GM21528 (cell line): ENCODE data around the gene DDN.

Experiments
- ATAC-seq: cut with Tn5 transposase; IDR thresholded peaks from one replicate; pipeline ENCODE4 v1.9.1; 2021; ENCODE audit warnings: mild to moderate bottlenecking, moderate library complexity; ENCODE audit not compliant: unreplicated experiment, low FRiP score

The DDN gene

DNA sequence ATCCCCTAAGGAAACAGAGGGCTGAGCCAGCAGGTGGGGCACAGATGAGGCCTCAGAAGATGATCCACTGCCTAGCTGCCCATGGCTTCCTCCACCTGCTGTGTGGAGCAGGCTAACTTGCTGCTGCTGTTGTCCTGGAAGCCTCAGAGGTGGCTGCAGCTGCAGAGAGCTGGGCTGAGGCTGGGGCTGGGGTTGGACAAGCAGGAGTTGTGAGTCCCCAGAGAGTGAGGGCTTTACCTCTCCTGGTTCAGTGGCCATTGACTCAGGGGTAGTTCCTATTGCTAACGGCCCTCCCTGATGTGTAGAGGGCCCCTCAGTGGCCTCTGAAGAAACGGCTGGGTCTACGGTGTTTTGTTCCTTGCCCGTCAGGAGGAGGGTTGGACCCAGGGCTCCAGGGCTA is 33.1 kb upstream of the DDN start:
- no peak for ATAC-seq

DNA sequence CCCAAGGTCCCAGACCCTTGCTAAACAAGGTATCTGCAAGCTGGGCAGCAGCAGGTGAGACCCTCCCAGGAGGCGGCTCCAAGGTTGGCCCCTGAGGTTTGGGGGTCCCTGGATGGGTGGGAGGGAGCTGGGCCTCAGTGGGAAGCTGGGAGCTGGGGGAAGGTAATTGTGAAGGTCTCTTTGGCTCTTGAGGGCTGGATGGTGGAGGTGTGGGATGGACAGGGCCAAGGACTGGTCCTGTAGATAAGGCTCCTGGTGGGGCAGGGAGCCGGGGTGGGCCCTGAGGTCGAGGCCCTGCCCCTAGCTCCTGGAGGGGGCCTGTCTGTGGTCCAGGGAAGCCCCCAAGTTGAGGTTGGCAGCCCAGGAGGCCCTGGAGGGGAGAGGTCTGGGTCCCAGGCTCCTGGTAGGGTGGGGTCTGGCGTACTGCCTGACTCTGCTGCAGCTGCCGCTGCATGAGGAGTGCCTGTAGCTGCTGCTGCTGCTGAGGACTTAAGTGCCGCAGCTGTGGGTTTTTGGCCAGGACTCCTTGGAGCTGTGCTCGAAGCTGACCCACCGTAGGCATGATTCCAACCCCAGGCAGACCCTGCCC is 32.5 kb upstream of the DDN start:
- no peak for ATAC-seq

DNA sequence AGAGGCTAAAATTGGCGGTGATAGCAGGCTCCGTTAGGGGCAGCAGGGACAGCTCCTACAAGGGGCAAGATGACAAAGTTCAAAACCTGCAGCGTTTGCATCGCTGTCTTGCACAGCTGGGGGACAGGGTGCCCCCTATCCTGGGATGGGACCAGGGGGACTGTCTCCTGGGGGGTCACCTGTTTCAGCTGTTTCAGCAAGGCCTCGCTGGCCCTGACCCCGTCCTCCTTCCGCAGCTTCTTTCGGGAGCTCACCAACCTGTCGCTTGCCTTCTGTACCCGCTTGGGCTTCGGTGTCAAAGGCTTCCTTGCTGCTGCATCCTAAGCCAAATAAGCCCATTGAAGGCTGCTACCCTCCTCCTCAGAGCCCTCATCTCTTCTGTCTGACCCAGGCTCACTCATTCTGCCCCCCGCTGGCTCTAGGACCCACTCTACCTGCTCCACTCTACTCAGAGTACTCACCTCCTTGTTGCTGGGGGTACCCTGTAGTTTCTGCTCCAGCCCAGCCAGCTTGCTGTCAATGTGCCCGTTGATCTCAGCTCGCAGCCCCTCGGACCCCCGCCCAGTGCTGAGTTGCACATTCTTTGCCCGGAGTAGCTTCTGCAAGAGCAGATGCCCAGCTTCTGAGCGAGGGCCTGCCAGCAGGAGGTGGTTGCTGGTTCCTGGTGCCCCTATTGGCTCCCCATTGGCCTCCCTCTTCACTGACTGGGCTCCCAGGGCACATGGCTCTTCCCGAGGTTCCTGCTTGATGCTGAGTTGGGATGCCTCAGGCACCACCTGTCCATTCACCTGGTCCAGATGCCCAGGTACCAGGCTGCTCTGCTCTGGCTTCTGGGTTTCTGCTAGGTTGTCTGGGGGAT is 31.8 kb upstream of the DDN start:
- ATAC-seq = no peak

DNA sequence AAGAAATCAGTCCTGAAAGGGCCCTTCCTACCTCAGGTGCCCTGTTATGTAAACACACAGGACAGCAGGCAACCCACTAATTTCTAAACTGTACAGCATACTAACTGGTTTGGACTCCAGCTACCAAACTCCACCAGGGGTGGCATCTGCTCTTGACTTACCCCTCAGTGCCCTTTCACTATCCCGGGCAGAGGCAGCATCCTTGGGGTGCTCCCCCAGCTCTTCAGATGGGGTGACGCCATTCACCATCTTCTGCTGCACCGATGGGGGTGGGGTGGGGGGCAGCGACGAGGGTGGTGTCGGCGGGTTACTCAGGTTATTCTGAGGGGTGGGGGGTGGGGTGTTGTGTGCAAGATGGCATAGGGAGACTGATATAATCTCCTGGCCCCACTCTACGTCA is 30.9 kb upstream of the DDN start:
- no peak for ATAC-seq

DNA sequence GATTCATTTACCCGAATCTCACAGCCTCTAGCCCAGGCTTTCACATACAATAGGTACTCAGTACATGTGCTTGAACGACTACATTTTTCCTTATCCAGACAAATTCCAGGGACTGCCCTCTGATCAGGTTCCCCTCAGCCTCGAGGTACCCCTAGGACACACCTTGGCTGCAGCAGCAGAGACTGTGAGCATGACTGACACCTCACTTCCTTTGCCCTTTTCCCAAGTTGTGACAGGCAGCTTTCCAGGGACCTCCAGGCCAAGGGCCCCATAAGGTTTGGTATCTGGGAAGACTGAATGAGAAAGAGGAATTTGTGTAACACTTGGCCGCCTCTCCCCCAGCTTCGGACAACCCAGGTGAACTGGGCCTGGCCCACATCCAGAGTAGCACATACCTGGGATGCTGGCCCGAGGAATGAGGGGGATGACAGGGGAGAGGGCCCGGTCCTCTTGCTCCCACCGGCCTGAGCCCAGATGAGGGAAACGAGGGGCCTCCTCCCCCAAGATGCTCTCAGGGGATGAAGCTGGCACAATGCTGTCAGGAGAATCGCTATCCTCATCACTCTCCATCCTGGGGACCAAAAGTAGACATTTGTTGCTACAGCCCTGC is 29.6 kb upstream of the DDN start:
- ATAC-seq = no peak

DNA sequence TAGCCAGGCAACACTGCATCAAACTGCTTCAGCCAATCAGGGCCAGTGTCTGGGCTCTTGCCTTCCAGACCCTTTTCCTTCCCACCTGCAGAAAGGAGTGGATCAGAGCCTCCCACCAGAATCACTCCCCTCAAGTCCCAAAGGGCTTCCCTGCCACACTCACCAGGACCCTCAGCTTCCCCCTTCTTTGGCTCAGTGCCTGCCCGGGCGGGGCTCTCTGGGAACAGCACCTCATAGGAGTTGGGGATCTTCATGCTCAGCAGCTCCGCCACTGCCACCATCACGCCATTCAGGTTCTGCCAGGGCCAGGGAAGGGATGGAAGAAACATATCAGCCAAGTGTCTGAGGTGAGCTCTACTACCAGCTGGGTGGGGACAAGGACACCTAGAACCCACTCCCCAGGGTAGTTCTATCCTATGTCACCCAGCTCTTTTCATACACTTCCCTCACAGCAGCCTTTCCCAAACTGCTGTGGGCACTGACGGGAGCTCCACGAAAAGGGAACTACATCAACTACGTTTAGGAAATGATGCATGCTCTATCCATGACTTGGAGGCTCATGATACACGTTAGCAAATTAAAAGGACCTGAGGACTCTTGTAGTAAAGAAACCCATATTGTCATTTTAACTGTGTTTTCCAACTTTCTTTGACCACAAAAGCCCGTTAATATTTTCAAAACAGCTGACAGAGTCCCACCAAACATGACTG is 28.8 kb upstream of the DDN start:
- ATAC-seq = no peak

DNA sequence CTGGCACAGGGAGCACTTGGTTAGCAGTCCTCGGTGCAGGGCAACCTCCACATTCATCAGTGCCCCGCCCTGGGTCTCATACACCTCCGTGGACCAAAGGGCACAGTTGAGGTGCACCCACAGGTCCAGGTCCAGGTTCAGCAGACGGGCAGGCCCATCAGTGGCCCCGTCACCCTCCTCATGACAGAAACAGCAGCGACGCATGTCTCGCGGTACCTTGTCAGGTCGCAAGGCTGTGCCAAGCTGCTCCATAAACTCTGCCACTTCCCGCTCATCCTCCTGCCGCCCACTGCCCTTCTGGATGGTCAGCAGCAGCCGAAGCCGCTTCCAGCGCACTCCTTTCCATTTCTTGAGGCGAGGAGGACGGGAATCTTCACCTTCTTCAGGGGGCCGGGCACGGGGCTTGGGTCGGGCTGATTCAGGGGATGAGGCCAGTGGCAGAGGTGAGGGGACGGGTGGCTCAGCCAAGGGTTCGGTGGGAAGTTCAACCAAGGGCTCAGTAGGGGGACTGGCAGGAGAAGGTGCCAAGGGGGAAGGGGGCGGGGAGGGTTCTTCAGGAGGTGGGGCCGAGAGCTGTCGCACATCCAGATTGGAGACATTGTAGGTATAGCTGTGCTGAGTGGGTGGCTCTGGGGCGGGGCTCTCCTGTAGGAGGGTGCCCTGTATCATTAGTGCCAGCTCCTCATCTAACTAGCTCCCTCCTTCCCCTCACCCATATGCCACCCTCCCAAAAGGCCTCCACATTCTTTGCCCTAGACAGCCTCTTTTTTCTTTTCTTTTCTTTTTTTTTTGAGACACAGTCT is 27.7 kb upstream of the DDN start:
- no peak for ATAC-seq

DNA sequence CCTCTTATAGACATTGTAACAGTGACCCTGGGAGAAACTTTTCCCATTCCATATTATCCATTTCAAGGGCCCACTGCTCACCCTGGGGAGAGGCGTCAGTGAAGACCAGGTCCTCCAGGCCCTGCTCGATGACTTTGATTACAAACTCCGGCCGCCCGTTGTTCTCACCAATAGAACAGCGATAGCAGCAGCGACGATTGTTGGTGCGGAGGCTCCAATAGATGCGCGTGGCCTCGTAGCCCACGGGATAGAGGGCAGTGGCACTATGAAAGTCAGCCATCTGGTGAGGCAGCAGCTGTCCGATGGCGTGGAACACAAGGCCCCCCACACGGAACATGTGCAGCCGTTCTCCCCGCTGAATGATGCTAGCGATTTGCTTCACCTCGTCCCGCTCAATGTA is 26.9 kb upstream of the DDN start:
- no peak for ATAC-seq

DNA sequence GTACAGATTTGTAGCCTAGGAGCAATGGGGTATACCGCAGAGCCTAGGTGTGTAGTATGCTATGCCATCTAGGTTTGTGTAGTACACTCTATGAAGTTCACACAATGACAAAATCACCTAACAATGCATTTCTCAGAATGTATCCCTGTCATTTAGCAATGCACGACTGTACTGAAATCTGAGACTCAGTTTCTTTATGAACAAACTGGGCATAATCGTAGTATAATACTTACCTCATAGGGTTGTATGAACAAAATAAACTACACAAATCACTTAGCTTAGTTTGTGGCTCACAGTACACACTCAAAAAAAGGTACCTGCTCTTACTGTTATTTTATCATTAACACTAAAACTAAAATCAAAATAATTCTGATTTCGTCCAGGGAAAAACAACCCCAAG is 26.3 kb upstream of the DDN start:
- no peak for ATAC-seq

DNA sequence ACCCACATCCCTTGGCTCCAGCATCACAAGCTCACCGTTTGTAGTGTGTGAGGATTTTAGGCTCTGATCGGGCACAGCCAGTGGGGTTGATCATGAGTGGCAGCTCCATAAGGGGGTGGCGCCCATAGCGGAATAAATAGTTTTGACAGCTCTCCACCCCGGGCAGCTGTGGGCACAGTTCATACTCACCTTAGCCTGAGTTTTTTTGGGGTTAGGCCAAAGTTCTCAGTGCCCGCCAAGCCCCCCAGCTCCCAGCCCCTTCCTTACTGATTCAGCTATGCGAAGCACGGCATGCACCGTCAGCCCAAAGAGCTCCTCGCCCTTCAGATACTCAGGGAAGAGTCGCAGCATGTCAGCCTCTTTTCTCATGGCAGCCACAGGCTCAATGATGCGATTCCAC is 25.4 kb upstream of the DDN start:
- ATAC-seq = no peak

DNA sequence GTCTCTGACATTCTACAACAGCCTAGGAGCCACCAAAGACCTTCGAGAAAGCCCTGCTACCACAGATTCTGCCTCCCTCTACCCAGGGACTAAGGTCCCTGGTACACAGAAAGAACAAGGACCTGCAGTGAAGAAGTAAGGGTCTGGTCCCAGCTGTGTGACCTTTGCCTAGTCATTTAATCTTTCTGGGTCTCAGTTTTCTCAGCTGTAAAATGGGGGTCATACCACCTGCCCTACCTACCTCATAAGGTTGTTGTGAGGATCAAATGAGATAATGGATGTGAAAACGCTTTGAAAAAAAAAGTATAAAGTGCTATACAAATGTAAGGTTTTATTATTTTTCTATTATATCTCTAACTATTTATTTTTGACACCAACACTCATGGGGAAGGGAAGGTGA is 24.6 kb upstream of the DDN start:
- ATAC-seq = no peak

DNA sequence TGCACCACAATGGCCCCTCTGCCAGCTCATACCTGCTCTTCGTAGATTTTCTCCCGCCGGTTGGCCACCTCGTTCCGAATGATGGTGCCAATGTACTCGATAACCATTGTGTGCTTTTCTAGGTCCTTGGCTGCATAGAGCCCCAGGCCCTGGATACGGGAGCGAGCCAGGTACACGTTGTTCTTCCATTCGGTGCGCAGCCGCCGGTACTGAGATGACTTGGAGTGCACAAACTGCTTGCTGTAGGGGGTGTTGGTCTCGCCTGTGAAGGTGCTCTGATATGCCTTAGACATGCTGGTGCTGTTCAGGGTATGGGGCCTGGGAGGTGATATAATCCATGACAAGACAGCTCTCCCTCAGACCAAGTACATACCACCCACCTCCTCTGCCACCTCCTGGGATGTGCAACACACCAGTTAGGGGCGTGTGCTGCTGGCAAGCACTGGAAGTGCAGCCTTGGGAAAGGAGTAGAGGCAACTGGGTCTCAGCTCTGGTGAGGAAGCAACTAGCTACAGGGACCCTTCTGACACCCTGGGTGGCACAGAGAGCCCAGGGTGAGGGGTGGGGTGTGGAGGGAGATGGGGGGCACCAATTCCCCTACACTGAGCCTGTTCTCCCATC is 23.5 kb upstream of the DDN start:
- no peak for ATAC-seq

DNA sequence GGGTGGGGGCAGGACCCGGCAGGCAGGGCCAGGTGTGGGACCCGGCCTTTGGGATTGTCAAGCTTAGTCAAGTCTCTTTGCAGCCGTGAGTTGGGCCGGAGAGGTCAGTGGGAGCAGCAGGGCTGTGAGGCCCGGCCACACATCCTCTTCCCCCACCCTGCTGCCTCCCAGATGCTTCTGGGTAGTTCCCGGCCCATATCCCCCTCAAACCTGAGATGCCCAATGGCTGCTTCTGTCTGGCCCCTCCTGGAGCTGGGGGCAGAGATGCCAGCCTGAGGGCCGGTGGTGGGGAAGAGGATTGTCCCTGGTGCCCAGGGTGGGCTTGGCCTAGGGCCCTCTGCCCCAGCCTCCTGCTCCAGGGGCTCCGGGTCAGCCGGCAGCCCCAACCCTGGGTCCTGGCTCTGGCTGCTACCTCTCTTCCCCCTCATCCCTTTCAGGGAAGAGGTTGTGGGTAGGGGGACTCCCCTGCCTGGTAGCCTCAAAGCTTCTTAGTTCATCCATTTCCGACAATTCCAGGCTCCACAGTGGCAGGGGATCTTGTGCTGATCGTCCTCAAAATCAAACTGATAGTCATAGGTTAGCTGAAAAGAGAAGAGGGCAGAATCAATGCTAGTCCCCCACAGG is 22.2 kb upstream of the DDN start:
- no peak for ATAC-seq

DNA sequence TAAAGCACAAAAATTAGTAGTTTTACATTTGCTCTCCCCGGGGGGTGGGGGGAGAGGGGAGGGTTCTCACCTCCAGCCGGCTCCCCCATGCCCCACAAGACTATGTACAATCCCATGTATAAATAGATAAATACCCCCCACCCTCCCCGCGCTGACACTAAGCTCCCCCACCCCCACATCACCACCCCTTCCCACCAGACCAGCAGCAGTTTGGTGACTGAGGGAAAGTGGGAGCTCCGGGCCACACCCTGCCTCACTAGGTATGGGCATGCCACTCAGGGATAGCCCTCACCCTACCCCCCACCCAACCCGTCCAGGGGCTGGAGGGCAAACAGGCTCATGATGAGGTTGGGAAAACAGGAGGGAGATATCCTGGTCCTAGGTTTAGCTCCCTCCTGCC is 21.3 kb upstream of the DDN start:
- no peak for ATAC-seq

DNA sequence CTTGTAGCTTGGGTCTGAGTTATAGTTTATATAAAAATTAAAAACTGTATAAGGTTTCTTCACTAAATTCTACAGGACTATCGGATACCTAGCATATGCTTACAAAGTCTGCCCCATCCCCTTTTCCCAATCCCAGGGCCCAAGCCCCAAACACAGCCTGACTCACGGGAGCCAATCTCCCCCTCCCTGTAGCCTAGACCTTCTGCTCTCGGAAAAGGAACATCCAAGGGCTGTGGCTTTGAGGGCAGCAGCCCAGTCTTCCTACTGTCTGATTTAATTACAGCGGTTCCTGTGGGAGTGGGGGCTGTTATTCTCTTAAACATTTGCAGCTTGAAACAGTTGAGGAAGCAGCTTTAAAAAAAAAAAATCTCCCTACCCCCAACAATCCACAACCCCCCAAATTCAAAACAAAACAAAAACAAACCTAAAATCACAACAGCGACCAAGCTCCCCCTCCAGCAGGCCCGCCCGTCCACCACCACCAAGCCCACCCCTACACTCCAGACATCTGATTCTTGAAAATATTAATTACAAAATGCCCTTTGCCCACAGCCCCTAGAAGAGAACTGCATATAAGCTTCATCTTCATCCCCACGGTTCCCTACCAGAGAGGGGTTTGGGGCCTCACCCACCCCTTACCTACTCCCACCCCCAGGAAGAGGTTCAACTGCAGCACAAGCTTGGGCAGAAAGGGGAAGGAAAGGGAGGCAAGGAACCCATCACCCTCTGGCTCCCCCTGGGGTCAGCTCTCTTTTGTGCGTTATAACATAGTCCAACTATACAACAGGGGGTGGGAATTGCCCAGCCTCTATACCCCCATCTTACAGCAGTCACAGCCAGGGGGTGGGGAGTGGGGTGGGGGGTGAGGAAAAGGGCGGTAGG is 20.5 kb upstream of the DDN start:
- no peak for ATAC-seq

DNA sequence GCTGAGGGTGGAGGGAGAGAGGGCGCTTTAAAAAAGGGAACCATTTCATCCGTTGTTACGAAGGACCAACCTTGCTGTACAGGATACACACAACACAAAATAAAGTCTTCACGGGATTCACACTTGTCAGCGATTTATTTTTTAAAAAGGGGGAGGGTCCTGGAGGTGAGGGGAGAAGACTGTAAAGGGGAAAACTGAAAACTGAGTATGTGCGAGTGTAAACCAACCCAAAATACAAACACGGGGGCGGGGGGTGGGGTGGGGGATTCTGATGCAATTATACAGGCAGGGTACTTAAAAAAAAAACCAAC is 19.9 kb upstream of the DDN start:
- no peak for ATAC-seq

DNA sequence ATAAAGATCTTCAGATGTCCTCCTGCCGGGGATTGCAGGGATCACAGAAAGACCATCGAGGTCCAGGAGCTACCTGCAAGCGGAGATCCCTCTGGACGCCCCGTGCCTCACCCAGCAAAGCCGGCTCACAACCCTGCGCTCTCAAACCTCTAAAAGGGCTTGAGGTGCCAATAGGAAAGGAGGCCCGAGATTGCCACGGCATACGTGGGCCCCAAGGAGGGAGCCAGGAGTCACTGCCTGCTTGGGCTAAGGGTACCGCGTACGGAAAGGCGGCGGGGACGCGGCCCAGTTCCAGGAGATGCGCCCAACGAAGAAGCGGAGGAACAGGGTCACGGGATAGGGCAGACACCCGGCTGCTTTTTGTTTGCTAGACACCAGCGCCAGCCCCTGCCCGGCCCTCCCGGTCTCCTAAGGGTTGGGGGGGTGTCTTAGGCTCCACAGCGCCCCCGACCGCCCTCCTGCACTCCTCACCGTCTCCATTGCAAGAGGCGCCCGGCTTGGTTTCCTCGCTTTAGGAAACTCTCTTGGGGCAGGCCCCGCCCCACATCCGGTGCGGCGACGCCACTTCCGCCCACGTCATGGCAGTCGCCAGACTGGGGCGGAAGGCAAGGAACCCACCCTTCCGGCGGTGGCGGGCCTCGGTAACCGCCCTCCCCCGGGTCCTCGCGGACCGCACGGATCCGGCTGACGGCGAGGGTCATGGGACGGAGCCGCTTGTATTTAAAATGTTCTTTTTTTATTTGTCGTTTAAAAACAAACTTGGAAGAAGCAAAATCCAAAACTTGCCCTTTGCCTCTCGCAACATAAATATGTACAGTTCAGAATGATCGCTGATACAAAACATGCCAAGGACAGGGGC is 19.3 kb upstream of the DDN start, which contains the start of gene PRKAG1:
Gene PRKAG1 (minus strand): TSS at position 516 of the 859 bp plus-strand sequence. CDS start 36 bp downstream, at position 480.
- peak; percentile 86 for ATAC-seq

DNA sequence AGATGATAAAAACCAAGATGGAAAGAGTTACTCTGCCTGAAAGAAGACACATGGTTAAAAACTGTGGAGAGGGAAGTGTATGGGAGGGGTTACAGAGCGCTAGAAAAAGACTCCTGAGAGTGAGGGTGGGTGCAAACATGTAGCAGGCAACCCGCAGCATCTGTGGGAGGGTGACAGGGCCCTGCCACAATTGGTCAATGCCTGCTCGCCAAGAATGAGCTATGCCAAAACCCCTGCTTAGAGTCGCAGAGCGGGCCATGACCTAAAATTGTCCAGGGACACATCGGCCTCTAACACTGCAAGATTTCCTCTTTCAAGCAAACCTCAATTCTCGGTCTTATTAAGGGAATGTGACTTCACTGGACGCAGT is 18.7 kb upstream of the DDN start:
- ATAC-seq = peak; percentile 12
